PFSK-1 (cell line): Measurements from ENCODE around the gene KAZN.

ENCODE experiments used
- FOXP2 ChIP-seq: optimal IDR thresholded peaks from 2 replicates; pipeline ENCODE3; 2011; ENCODE audit warnings: borderline replicate concordance, control low read depth, inconsistent platforms; ENCODE audit not compliant: insufficient read depth; ENCODE audit errors: extremely low read length, extremely low read depth
- POLR2AphosphoS5 ChIP-seq: IDR thresholded peaks from 2 replicates; pipeline ENCODE4 v1.6.1; 2012; ENCODE audit warnings: low read depth, mild to moderate bottlenecking, control low read depth, low read length, moderate library complexity
- REST ChIP-seq, 2 experiments: IDR thresholded peaks; 2 replicates each; pipeline versions ENCODE4 v1.6.1 to v1.8.0; 2011 to 2012; ENCODE audit warnings: low read depth in 2 of 2, low read length in 2 of 2, control low read depth in 1 of 2, inconsistent platforms in 1 of 2, mild to moderate bottlenecking in 1 of 2, moderate library complexity in 1 of 2; ENCODE audit not compliant: insufficient read depth in 1 of 2
- SIN3A ChIP-seq: IDR thresholded peaks from 2 replicates; pipeline ENCODE4 v1.6.1; 2012; ENCODE audit warnings: mild to moderate bottlenecking, low read length, moderate library complexity, borderline replicate concordance; ENCODE audit not compliant: insufficient read depth
- TAF1 ChIP-seq: IDR thresholded peaks from 2 replicates; pipeline ENCODE4 v1.6.1; 2012; ENCODE audit warnings: low read length, control low read depth, borderline replicate concordance; ENCODE audit not compliant: insufficient read depth

KAZN gene

GRCh38 chr1:14887044-14887566, 288.6 kb downstream of the KAZN start:
- TF ChIP-seq SIN3A = no peak
- TF ChIP-seq POLR2AphosphoS5 = no peak
- no peak for TF ChIP-seq REST (IDR thresholded peaks at IDR 0.05; ENCODE audit: insufficient read depth in 1 of 2, low read depth in 2 of 2, low read length in 2 of 2)
- TF ChIP-seq FOXP2 = no peak
- no peak for TF ChIP-seq TAF1

- TF ChIP-seq REST (IDR thresholded peaks at IDR 0.05; ENCODE audit: insufficient read depth in 1 of 2, low read depth in 2 of 2, low read length in 2 of 2) (no peak), POLR2AphosphoS5 (no peak), FOXP2 (no peak), SIN3A (no peak), TAF1 (no peak)
These were observed 289.4 kb downstream of the KAZN start for GRCh38 chr1:14887764-14888350.

- no peak for TF ChIP-seq REST (IDR thresholded peaks at IDR 0.05; ENCODE audit: insufficient read depth in 1 of 2, low read depth in 2 of 2, low read length in 2 of 2)
These were observed 289.9 kb downstream of the KAZN start for GRCh38 chr1:14888374-14888773.

GRCh38 chr1:14889825-14890440, 291.4 kb downstream of the KAZN start:
- TF ChIP-seq FOXP2 = no peak
- TF ChIP-seq SIN3A = no peak
- TF ChIP-seq POLR2AphosphoS5 = no peak
- no peak for TF ChIP-seq TAF1
- no peak for TF ChIP-seq REST (IDR thresholded peaks at IDR 0.05; ENCODE audit: insufficient read depth in 1 of 2, low read depth in 2 of 2, low read length in 2 of 2)

GRCh38 chr1:14891991-14892390, 293.5 kb downstream of the KAZN start:
- TF ChIP-seq SIN3A (no peak), REST (IDR thresholded peaks at IDR 0.05; ENCODE audit: insufficient read depth in 1 of 2, low read depth in 2 of 2, low read length in 2 of 2) (no peak), POLR2AphosphoS5 (no peak), FOXP2 (no peak), TAF1 (no peak)
